Activated CD8-positive, alpha-beta T cell treated with anti-CD3 and anti-CD28 coated beads for 36 hours (primary cell): Measurements from ENCODE around the gene AKAP17A. TPM values are rescaled to one million over a fixed set of nuclear protein-coding genes. Genes with fewer than 3 reads are reported as not detected.

Experiments
- ATAC-seq: fragments of 200-7000 bp; cut with Tn5 transposase; one replicate; pipeline ENCODE4 v1.10.0; 2021; ENCODE audit warnings: mild to moderate bottlenecking, moderate library complexity
- CTCF ChIA-PET: fragments of 350-600 bp; sonication (Branson Sonifier 250); formaldehyde crosslinking; loops from one replicate; lab custom pipeline; 2021; ENCODE audit warnings: antibody characterized with exemption; lab: Charles Lee
- POLR2A ChIA-PET: fragments of 350-600 bp; sonication (Branson Sonifier 250); formaldehyde crosslinking; loops from one replicate; lab custom pipeline; 2021; ENCODE audit warnings: antibody characterized with exemption; lab: Charles Lee
- DNase-seq: peaks from one replicate; pipeline ENCODE4 v3.0.0-alpha.2; 2020
- H3K27ac Mint-ChIP-seq: one replicate; pipeline ENCODE4 v1.8.0; 2021; ENCODE audit warnings: mild to moderate bottlenecking, mixed read lengths
- H3K27me3 Mint-ChIP-seq: one replicate; pipeline ENCODE4 v1.8.0; 2021; ENCODE audit warnings: mixed read lengths
- H3K36me3 Mint-ChIP-seq: one replicate; pipeline ENCODE4 v1.8.0; 2021; ENCODE audit warnings: low read depth, mixed read lengths
- H3K4me1 Mint-ChIP-seq: one replicate; pipeline ENCODE4 v1.8.0; 2021; ENCODE audit warnings: low read depth, mixed read lengths
- H3K4me3 Mint-ChIP-seq: one replicate; pipeline ENCODE4 v1.8.0; 2021; ENCODE audit warnings: mild to moderate bottlenecking, moderate library complexity, mixed read lengths
- H3K9me3 Mint-ChIP-seq: one replicate; pipeline ENCODE4 v1.8.0; 2021; ENCODE audit warnings: mixed read lengths
- CTCF ChIP-seq: fragments of 200-600 bp; IDR thresholded peaks from one replicate; pipeline ENCODE4 v1.8.0; 2022; ENCODE audit warnings: antibody characterized with exemption, mild to moderate bottlenecking
- intact Hi-C: fragments of 100-400 bp; cut with micrococcal nuclease; formaldehyde crosslinking; loops from one replicate; pipeline ENCODE4 v1.10.0; 2022
- total RNA-seq, 2 experiments: library from RNA; stranded (reverse); gene quantifications; one replicate each; pipeline ENCODE4 v1.2.3, GENCODE V29; 2021

The AKAP17A gene
- total RNA-seq, 2 experiments from 2014 or later, result 82.8 to 85.5 TPM

DNA sequence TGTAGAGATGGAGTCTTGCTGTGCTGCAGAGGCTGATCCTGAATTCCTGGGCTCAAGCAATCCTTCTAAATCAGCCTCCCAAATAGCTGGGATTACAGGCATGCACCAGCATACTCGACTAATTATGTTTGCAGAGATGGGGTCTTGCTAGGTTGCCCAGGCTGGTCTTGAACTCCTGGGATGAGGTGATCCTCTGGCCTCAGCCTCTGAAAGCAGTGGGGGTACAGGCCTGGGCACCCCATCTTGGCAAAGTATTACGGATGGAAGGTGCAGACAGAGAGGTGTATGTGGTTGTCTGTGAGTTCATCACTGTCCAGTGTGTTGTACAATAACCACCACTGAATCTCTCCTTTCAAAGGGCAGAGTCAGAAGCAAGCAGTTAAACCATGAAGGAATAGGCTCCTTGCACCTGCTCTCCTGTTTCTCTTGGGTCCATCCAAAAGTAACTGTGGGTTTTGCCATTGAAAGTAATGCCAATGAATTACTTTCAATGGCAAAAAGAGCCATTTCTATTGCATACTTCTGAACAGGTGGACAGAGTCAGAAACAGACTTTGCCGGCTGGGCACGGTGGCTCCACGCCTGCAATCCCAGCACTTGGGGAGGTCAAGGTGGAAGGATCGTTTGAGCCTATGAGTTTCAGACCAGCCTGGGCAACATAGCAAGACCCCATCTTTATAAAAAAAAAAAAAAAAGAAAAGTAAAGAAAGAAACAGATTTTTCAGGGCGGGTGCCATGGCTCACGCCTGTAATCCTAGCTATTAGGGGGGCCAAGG is 7.0 kb upstream of the AKAP17A start:
- no peaks in the 10 kb centered on the region for H3K27me3 Mint-ChIP-seq
- H3K27ac Mint-ChIP-seq, result no peak overlapping the region
- no peak overlapping the region for H3K4me3 Mint-ChIP-seq
- intact Hi-C loops, result no loop called here
- peaks cover 23% of the 10 kb centered on the region for H3K4me1 Mint-ChIP-seq
- CTCF ChIA-PET, result no interaction called here
- no peak for TF ChIP-seq CTCF
- POLR2A ChIA-PET, result no interaction called here
- DNase-seq, result no peak
- no peaks in the 10 kb centered on the region for H3K36me3 Mint-ChIP-seq
- peaks cover 4% of the 10 kb centered on the region for H3K9me3 Mint-ChIP-seq
- no peak for ATAC-seq

- Mint-ChIP-seq H3K27me3 (no peaks in the 10 kb centered on the region), H3K4me1 (peaks cover 20% of the 10 kb centered on the region), H3K27ac (peak overlapping the region; percentile 25), H3K4me3 (no peak overlapping the region), H3K9me3 (no peaks in the 10 kb centered on the region), H3K36me3 (no peaks in the 10 kb centered on the region)
- POLR2A ChIA-PET, result no interaction called here
- TF ChIP-seq CTCF, result no peak
- DNase-seq, result no peak
- CTCF ChIA-PET, result no interaction called here
- ATAC-seq, result no peak
- intact Hi-C loops, result no loop called here
Observed at GRCh38 chrX:1587161-1587560, 4.2 kb upstream of the AKAP17A start.

GRCh38 chrX:1589356-1590130 is 1.9 kb upstream of the AKAP17A start:
- peaks cover 28% of the 10 kb centered on the region for H3K4me1 Mint-ChIP-seq
- H3K4me3 Mint-ChIP-seq, result no peak overlapping the region
- no peak for ATAC-seq
- no peak for TF ChIP-seq CTCF
- POLR2A ChIA-PET, result no interaction called here
- intact Hi-C loops, result no loop called here
- H3K9me3 Mint-ChIP-seq, result no peaks in the 10 kb centered on the region
- no peaks in the 10 kb centered on the region for H3K27me3 Mint-ChIP-seq
- CTCF ChIA-PET, result no interaction called here
- peaks cover 18% of the 10 kb centered on the region for H3K36me3 Mint-ChIP-seq
- peak overlapping the region; percentile 66 for H3K27ac Mint-ChIP-seq
- DNase-seq, result no peak

- Mint-ChIP-seq H3K9me3 (no peaks in the 10 kb centered on the region), H3K4me1 (peaks cover 34% of the 10 kb centered on the region), H3K36me3 (peaks cover 38% of the 10 kb centered on the region), H3K27ac (peak overlapping the region; percentile 93), H3K4me3 (peak overlapping the region; percentile 96), H3K27me3 (no peaks in the 10 kb centered on the region)
- intact Hi-C loops, result no loop called here
- no peak for TF ChIP-seq CTCF
- POLR2A ChIA-PET, result no interaction called here
- ATAC-seq (peak; percentile 18), DNase-seq (peak; percentile 42)
- CTCF ChIA-PET, result no interaction called here
Observed at GRCh38 chrX:1591863-1592469, 562 bp downstream of the AKAP17A start.
